CD4-positive, alpha-beta T cell treated with Interleukin-17A for 1 hour (primary cell): ENCODE data around the gene CNNM3.
"Not testable (repeated sequence)": the region's sequence is repeated elsewhere in the genome, so short reads cannot be mapped to it uniquely, and the experiment has no call there.

Experiments
- DNase-seq: peaks from one replicate; pipeline ENCODE4 v3.0.0-alpha.2; 2020

Gene CNNM3

GRCh38 chr2:96800061-96801004, 15.7 kb upstream of the CNNM3 start:
- no peak for DNase-seq

- DNase-seq = peak; percentile 78
Observed at GRCh38 chr2:96801005-96801785, 14.9 kb upstream of the CNNM3 start.

- DNase-seq = peak; percentile 38
Observed at GRCh38 chr2:96801786-96802595, 14.1 kb upstream of the CNNM3 start.

- DNase-seq = no peak
Observed at GRCh38 chr2:96802721-96803120, 13.3 kb upstream of the CNNM3 start.

- no peak for DNase-seq
Observed at GRCh38 chr2:96804986-96805385, 11.1 kb upstream of the CNNM3 start.

GRCh38 chr2:96805946-96806345, 10.1 kb upstream of the CNNM3 start:
- DNase-seq = not testable (repeated sequence)

- DNase-seq = peak; percentile 58
Observed at GRCh38 chr2:96806468-96807126, 9.5 kb upstream of the CNNM3 start.

GRCh38 chr2:96807127-96807471, 9.0 kb upstream of the CNNM3 start:
- no peak for DNase-seq

- no peak for DNase-seq
Observed at GRCh38 chr2:96808176-96808837, 7.8 kb upstream of the CNNM3 start.

- no peak for DNase-seq
Observed at GRCh38 chr2:96809216-96809882, 6.7 kb upstream of the CNNM3 start.

GRCh38 chr2:96809951-96810782, 5.9 kb upstream of the CNNM3 start:
- DNase-seq = no peak

- DNase-seq = no peak
Observed at GRCh38 chr2:96810783-96811192, 5.3 kb upstream of the CNNM3 start.

GRCh38 chr2:96811917-96812316, 4.2 kb upstream of the CNNM3 start:
- DNase-seq = no peak

GRCh38 chr2:96813656-96814055, 2.4 kb upstream of the CNNM3 start:
- no peak for DNase-seq

GRCh38 chr2:96815326-96816126, 542 bp upstream of the CNNM3 start:
- no peak for DNase-seq

- DNase-seq = no peak
Observed at GRCh38 chr2:96816836-96817702, 1.0 kb downstream of the CNNM3 start.

GRCh38 chr2:96817882-96818281, 1.8 kb downstream of the CNNM3 start:
- DNase-seq = no peak

- DNase-seq = no peak
Observed at GRCh38 chr2:96819128-96819875, 3.2 kb downstream of the CNNM3 start.
